H9 (cell line): Measurements from ENCODE around the gene GPC1. TPM values are rescaled to one million over a fixed set of nuclear protein-coding genes. Genes with fewer than 3 reads are reported as not detected.

Experiments used
- DNase-seq: peaks from one replicate; pipeline ENCODE4 v3.0.0-alpha.2; 2017
- H2AFZ ChIP-seq: one replicate; pipeline ENCODE4 v1.6.1; 2013; ENCODE audit warnings: mild to moderate bottlenecking, low read length, control low read depth, moderate library complexity
- H2AK5ac ChIP-seq: 2 replicates; pipeline ENCODE4 v1.6.1; 2013; ENCODE audit warnings: low read length, control low read depth, mixed read lengths; ENCODE audit not compliant: insufficient read length
- H2BK120ac ChIP-seq: one replicate; pipeline ENCODE4 v1.6.1; 2013; ENCODE audit warnings: low read depth, mild to moderate bottlenecking, low read length, control low read depth, inconsistent platforms; ENCODE audit not compliant: poor library complexity, severe bottlenecking
- H2BK12ac ChIP-seq: 2 replicates; pipeline ENCODE4 v1.6.1; 2013; ENCODE audit warnings: low read length, control low read depth, mixed read lengths, low read depth; ENCODE audit not compliant: insufficient read length
- H2BK15ac ChIP-seq: 2 replicates; pipeline ENCODE4 v1.6.1; 2013; ENCODE audit warnings: low read depth, low read length, control low read depth
- H2BK20ac ChIP-seq: one replicate; pipeline ENCODE4 v1.6.1; 2013; ENCODE audit warnings: low read depth, mild to moderate bottlenecking, low read length, control low read depth, inconsistent platforms; ENCODE audit not compliant: poor library complexity, severe bottlenecking
- H2BK5ac ChIP-seq: 2 replicates; pipeline ENCODE4 v1.6.1; 2013; ENCODE audit warnings: low read length, control low read depth, mixed read lengths; ENCODE audit not compliant: insufficient read length
- H3K14ac ChIP-seq: 2 replicates; pipeline ENCODE4 v1.6.1; 2013; ENCODE audit warnings: low read length, control low read depth; ENCODE audit not compliant: insufficient read depth
- H3K18ac ChIP-seq: 2 replicates; pipeline ENCODE4 v1.6.1; 2013; ENCODE audit warnings: low read depth, mild to moderate bottlenecking, mixed read lengths, low read length, control low read depth; ENCODE audit not compliant: insufficient read length
- H3K23ac ChIP-seq: 2 replicates; pipeline ENCODE4 v1.6.1; 2013; ENCODE audit warnings: low read length, control low read depth, mixed read lengths, low read depth; ENCODE audit not compliant: insufficient read length
- H3K23me2 ChIP-seq: 2 replicates; pipeline ENCODE4 v1.6.1; 2013; ENCODE audit warnings: low read depth, mild to moderate bottlenecking, mixed read lengths, low read length, control low read depth; ENCODE audit not compliant: insufficient read length, poor library complexity, severe bottlenecking
- H3K27ac ChIP-seq: 2 replicates; pipeline ENCODE4 v1.5.1; 2013; ENCODE audit warnings: low read length, control low read depth, mixed read lengths, low read depth; ENCODE audit not compliant: insufficient read length
- H3K27me3 ChIP-seq: 2 replicates; pipeline ENCODE4 v1.6.1; 2013; ENCODE audit warnings: low read length, control low read depth, inconsistent platforms; ENCODE audit not compliant: insufficient read depth
- H3K4ac ChIP-seq: 2 replicates; pipeline ENCODE4 v1.6.1; 2013; ENCODE audit warnings: low read depth, mild to moderate bottlenecking, control low read depth, inconsistent platforms, low read length, moderate library complexity
- H3K4me1 ChIP-seq: 2 replicates; pipeline ENCODE4 v1.6.1; 2013; ENCODE audit warnings: low read length, control low read depth, inconsistent platforms; ENCODE audit not compliant: insufficient read depth
- H3K4me2 ChIP-seq: 2 replicates; pipeline ENCODE4 v1.6.1; 2013; ENCODE audit warnings: low read length, control low read depth, mixed read lengths; ENCODE audit not compliant: insufficient read length, insufficient read depth
- H3K56ac ChIP-seq: 2 replicates; pipeline ENCODE4 v1.6.1; 2013; ENCODE audit warnings: low read depth, mild to moderate bottlenecking, mixed read lengths, low read length, control low read depth; ENCODE audit not compliant: insufficient read length
- H3K79me1 ChIP-seq: 2 replicates; pipeline ENCODE4 v1.6.1; 2013; ENCODE audit warnings: low read depth, mild to moderate bottlenecking, moderate library complexity, low read length, control low read depth, inconsistent platforms; ENCODE audit not compliant: insufficient read depth, poor library complexity, severe bottlenecking
- H3K79me2 ChIP-seq: 2 replicates; pipeline ENCODE4 v1.6.1; 2013; ENCODE audit warnings: low read length, control low read depth, inconsistent platforms; ENCODE audit not compliant: insufficient read depth
- H3K9ac ChIP-seq: 2 replicates; pipeline ENCODE4 v1.6.1; 2013; ENCODE audit warnings: low read length, control low read depth, mixed read lengths; ENCODE audit not compliant: insufficient read length; ENCODE audit errors: extremely low read depth
- H3K9me3 ChIP-seq: one replicate; pipeline ENCODE4 v1.6.1; 2013; ENCODE audit warnings: low read depth, low read length, inconsistent platforms; ENCODE audit not compliant: control insufficient read depth
- H3T11ph ChIP-seq: one replicate; pipeline ENCODE4 v1.6.1; 2013; ENCODE audit warnings: mild to moderate bottlenecking, low read length, control low read depth, inconsistent platforms
- H4K20me1 ChIP-seq: one replicate; pipeline ENCODE4 v1.6.1; 2013; ENCODE audit not compliant: control insufficient read depth, insufficient read length, insufficient read depth
- H4K5ac ChIP-seq: 2 replicates; pipeline ENCODE4 v1.6.1; 2013; ENCODE audit warnings: low read depth, mild to moderate bottlenecking, mixed read lengths, low read length, control low read depth; ENCODE audit not compliant: insufficient read length
- H4K8ac ChIP-seq: replicated peaks from 2 replicates; pipeline ENCODE4 v1.6.1; 2013; ENCODE audit warnings: low read length, control low read depth, mixed read lengths, low read depth; ENCODE audit not compliant: insufficient read length
- H4K91ac ChIP-seq: 2 replicates; pipeline ENCODE4 v1.6.1; 2013; ENCODE audit warnings: low read depth, mild to moderate bottlenecking, moderate library complexity, mixed read lengths, low read length, control low read depth; ENCODE audit not compliant: insufficient read length
- H3K27ac Mint-ChIP-seq, 3 experiments: 2 replicates in 2 of 3; 3 replicates in 1 of 3; pipeline ENCODE4 v1.8.0; 2020 to 2021; ENCODE audit warnings: mixed read lengths in 3 of 3, mild to moderate bottlenecking in 1 of 3, moderate library complexity in 1 of 3
- H3K27me3 Mint-ChIP-seq: 2 replicates; pipeline ENCODE4 v1.8.0; 2021; ENCODE audit warnings: low read depth, mild to moderate bottlenecking, moderate library complexity, mixed read lengths
- H3K36me3 Mint-ChIP-seq, 3 experiments: 2 replicates in 2 of 3; 3 replicates in 1 of 3; pipeline ENCODE4 v1.8.0; 2020 to 2021; ENCODE audit warnings: low read depth in 3 of 3, mixed read lengths in 3 of 3; ENCODE audit not compliant: insufficient read depth in 1 of 3
- H3K4me1 Mint-ChIP-seq, 2 experiments: 2 replicates each; pipeline ENCODE4 v1.8.0; 2020; ENCODE audit warnings: mixed read lengths in 2 of 2
- H3K4me3 Mint-ChIP-seq, 2 experiments: 2 replicates in 1 of 2; 3 replicates in 1 of 2; pipeline ENCODE4 v1.8.0; 2020 to 2021; ENCODE audit warnings: mild to moderate bottlenecking in 2 of 2, mixed read lengths in 2 of 2, moderate library complexity in 1 of 2
- H3K9me3 Mint-ChIP-seq, 2 experiments: 2 replicates in 1 of 2; 3 replicates in 1 of 2; pipeline ENCODE4 v1.8.0; 2020; ENCODE audit warnings: mild to moderate bottlenecking in 2 of 2, mixed read lengths in 2 of 2, moderate library complexity in 1 of 2
- CTCF ChIP-seq: fragments of 200-600 bp; sonication (generic); conservative IDR thresholded peaks from 3 replicates; pipeline ENCODE4 v1.8.0; 2021; ENCODE audit warnings: antibody characterized with exemption, mild to moderate bottlenecking
- WGBS: extraction: QIAGEN DNeasy Blood & Tissue Kit; methylation state at CpG from one replicate; pipeline ENCODE4 v1.1.7; 2013; ENCODE audit warnings: missing lambda C conversion rate, low lambda C conversion rate, mixed read lengths; ENCODE audit not compliant: insufficient read length; ENCODE audit errors: extremely low coverage; 5-methylcytosine and 5-hydroxymethylcytosine counted together
- total RNA-seq: library from RNA; stranded (reverse); gene quantifications from 2 replicates; pipeline ENCODE4 v1.2.1, GENCODE V29; 2021

The GPC1 gene
- total RNA-seq, 1 experiment from 2014 or later, result 39.4 TPM

- no peak overlapping the region for H3K4me2 ChIP-seq
- H4K91ac ChIP-seq, result no peak overlapping the region
- Mint-ChIP-seq H3K36me3 (no peaks in the 10 kb centered on the region), H3K27me3 (peaks cover 2% of the 10 kb centered on the region), H3K4me1 (peaks cover 7% of the 10 kb centered on the region in 2 experiments), H3K4me3 (no peak overlapping the region), H3K9me3 (no peaks in the 10 kb centered on the region), H3K27ac (peak overlapping the region in 1 of 3 experiments; percentile 79; a peak in 1 of 7 replicates)
- no peaks in the 10 kb centered on the region for H4K20me1 ChIP-seq
- no peak overlapping the region for H3K56ac ChIP-seq
- H2BK20ac ChIP-seq, result no peak overlapping the region
- no peak overlapping the region for H3K18ac ChIP-seq
- H2AFZ ChIP-seq, result no peak overlapping the region
- H2BK5ac ChIP-seq, result no peak overlapping the region
- no peak overlapping the region for H4K5ac ChIP-seq
- no peaks in the 10 kb centered on the region for H3K23me2 ChIP-seq
- no peak overlapping the region for H3T11ph ChIP-seq
- no CpG with 5 or more reads among the region's 18 CpGs for WGBS
- no peak overlapping the region for H2BK12ac ChIP-seq
- peak; percentile 19 for DNase-seq
- no peak overlapping the region for H3K4ac ChIP-seq
- no peaks in the 10 kb centered on the region for H3K27me3 ChIP-seq
- H2BK15ac ChIP-seq, result no peak overlapping the region
- H2BK120ac ChIP-seq, result no peak overlapping the region
- no peak overlapping the region for H4K8ac ChIP-seq
- H3K79me1 ChIP-seq, result no peaks in the 10 kb centered on the region
- no peaks in the 10 kb centered on the region for H3K9me3 ChIP-seq
- H3K27ac ChIP-seq, result no peak overlapping the region
- no peak overlapping the region for H3K9ac ChIP-seq
- no peak overlapping the region for H3K23ac ChIP-seq
- H3K4me1 ChIP-seq, result no peaks in the 10 kb centered on the region
- H2AK5ac ChIP-seq, result no peak overlapping the region
- no peak for TF ChIP-seq CTCF
- no peak overlapping the region for H3K14ac ChIP-seq
- H3K79me2 ChIP-seq, result no peaks in the 10 kb centered on the region
Measured at GRCh38 chr2:240402566-240403272, 32.7 kb upstream of the GPC1 start.
